Epidermal melanocyte (primary cell): ENCODE data around the gene NFASC.

Experiments
- DNase-seq: peaks from one replicate; pipeline ENCODE4 v3.0.0; 2011; ENCODE audit warnings: low spot score; ENCODE audit not compliant: insufficient read length

NFASC gene

GRCh38 chr1:204887846-204888245, 17.2 kb downstream of the NFASC start:
- no peak for DNase-seq

GRCh38 chr1:204888294-204888693, 17.6 kb downstream of the NFASC start:
- DNase-seq: no peak

- no peak for DNase-seq
Observed at GRCh38 chr1:204889681-204890383, 19.2 kb downstream of the NFASC start.

DNA sequence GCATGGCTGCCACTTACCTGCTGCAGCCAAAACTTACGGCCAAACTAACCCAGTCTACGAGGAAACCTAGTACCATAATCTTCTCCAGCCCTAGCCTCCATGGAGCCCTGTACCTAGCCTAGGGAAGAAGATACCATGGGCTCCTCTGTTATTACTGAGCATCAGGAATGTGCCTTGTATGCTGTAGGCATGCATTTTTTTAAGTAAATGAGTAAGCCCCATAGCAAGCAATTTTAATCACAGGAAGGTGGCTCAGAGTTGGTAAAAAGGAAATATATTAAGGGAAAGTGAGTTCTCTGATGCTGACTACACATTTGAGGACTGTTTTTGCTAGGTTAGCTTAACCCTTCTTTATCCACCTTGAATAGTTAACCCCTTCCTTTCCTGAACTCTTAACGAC, 21.2 kb downstream of the NFASC start:
- DNase-seq: no peak

GRCh38 chr1:204894031-204894430, 23.4 kb downstream of the NFASC start:
- DNase-seq: no peak

GRCh38 chr1:204894606-204895005, 23.9 kb downstream of the NFASC start:
- no peak for DNase-seq

DNA sequence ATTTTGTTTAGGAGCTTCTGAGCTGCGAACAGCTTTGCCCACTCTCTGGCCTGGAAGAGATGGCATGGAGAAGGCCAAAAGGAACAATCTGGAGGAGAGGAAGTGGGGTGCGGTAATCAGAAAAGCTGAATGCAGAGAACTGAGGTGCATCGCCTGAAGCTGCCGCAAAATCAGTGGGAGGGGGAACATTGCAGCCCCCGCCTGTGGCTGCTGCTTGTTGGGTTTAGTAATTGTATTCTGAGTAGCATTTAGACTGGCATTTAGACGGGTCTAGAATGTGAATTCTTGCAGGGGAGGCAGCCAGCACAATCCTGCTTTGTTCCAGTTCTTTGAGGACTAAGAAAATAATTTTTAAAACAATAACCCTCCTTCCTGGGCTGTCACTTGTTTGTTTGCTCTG, 25.4 kb downstream of the NFASC start:
- no peak for DNase-seq

GRCh38 chr1:204896787-204897469, 26.3 kb downstream of the NFASC start:
- no peak for DNase-seq

DNA sequence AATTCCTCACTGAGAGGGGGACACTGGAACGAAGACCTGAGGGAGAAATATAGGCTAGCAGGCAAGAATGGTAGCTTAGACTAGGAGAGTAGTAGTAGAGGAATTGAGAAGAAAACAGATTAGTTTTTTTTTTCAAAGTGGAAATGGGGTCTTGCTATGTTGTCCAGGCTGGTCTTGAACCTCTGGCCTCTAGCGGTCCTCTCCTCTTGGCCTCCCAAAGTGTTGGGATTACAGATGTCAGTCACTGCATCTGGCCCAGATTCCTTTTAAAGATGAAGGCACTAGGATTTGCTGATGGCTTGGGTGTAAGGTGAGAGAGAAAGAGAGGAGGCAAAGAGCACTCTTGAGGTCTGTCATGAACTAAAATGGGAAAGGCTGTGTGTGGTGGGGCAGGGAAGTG, 30.1 kb downstream of the NFASC start:
- no peak for DNase-seq

- no peak for DNase-seq
Observed at GRCh38 chr1:204902671-204903070, 32.0 kb downstream of the NFASC start.

DNA sequence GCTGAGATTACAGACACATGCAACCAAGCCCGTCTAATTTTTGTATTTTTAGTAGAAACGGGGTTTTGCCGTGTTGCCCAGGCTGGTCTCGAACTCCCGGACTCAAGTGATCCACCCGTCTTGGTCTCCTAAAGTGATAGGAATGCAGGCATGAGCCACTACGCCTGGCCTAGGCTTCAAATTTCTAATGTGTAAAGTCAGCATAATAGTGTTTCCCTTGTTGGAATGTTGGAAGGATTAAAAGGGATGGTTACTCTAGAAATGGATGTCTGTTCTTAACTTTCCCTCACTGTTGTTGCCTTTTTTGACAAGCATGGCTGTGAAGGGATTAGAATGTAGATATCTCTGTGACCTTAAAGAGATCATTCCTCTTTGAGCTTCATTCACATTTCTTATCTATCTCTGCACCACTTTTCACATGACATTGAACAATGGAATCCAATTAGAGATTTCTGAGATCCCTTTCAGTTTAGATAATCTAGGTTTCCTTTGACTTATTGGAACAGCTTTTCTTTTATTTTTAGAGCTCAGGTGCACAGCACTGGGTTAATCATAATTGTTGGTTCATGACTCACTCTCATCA, 33.7 kb downstream of the NFASC start:
- DNase-seq: no peak

DNA sequence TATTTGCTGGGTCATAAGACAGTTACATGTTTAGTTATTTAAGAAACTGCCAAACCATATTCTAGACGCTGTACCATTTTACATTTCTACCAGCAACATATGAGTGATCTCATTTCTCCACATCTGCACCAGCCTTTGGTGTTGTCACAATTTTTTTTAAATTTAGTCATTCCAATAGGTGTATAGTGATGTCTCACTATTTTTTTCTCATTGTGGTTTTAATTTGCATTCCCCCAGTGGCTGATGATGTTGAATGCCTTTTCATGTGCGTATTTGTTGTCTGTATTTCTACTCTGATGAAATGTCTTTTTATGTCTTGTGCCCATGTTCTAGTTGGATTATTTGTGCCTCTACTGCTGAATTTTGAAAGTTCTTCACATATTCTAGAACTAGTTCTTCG, 38.4 kb downstream of the NFASC start:
- no peak for DNase-seq

DNA sequence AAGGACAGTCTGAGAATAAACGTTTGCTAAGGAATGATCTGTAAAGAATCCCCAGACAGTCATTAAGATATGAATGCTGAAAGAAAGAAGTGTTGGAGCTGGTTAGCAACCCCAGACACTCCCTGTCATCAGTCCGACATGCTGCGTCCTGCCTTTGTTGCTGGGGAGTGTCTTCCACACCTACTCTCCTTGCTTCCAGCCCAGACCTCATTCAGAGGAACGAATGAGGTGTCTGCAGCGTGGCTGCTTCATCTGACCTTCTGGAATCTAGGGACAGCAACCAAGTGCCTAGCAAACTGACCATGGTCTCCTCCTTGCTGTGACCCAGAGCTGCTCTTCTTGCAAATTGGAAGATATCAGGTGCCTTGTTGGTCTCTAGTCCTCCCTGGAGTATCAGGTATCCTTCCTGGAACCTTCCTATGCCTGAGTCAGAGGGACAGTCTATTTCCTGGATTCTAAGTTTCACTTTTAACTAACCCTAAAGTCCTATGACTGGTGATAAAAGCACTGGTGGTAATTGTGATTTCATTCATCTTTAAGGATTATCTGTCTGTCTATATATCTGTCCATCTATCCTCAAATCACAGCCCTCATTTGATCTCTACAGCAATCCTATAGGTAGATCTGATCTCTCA, 45.3 kb downstream of the NFASC start:
- no peak for DNase-seq

- no peak for DNase-seq
Observed at GRCh38 chr1:204917802-204918201, 47.1 kb downstream of the NFASC start.

DNA sequence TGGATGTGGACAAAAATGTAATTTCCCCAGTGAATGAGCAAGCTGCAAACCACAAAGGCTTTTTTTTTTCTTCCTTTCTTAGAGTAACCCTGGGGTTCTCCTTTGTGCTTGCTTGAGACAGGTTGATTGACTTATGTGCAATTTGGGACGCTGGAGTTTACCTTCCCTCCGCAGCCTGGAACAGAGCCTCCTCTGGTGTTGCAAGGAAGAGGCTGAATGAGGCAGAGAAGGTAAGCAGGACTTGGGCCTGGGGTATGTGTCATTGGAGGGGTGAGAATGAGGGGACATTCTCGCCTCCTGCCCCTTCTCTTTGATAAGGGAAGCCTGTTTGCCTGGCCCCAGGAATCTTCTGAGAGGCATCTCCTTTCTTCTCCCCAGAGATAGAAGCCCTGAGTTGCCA, 49.8 kb downstream of the NFASC start:
- no peak for DNase-seq

DNA sequence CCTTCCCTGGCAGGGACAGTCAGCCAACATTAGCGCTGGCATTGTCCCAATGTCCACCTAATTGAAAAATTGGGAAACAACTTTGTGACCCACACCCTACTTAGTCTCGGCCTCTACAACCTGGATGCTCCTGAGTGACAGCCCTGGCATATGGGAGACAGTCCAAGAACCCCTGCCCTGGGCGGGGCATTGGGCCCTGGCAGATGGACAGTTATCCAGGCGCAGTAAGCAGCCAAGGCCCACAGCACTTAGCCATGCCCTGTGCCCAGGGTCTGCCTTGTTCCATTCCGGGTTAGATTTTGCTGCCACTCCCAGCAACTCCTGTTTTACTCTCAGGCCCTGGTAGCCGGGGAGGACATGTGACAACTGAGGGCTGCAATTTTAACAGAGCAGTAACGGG, 50.3 kb downstream of the NFASC start:
- DNase-seq: no peak

GRCh38 chr1:204921855-204922516, 51.3 kb downstream of the NFASC start:
- no peak for DNase-seq

- DNase-seq: no peak
Observed at GRCh38 chr1:204923201-204923600, 52.5 kb downstream of the NFASC start.

DNA sequence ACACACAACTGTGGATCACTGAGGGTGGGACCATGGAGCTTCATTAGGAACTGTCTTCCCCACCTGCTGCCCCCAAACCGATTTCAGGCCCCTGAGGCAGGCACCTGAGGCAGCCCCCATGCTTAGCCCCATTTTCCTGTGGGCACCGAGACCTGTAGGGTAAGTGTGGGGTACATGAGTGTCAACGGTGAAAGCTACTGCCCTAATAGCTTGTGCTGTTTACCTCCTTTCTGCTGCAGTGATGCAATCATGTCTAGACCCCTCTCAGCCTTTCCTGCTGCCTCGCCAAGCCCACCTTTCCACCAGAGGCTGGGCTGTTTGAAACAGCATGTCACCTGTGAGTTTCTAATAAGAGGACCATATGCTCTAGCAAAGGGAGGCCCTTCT, 53.0 kb downstream of the NFASC start:
- no peak for DNase-seq

GRCh38 chr1:204924013-204924759, 53.5 kb downstream of the NFASC start:
- no peak for DNase-seq

- DNase-seq: no peak
Observed at GRCh38 chr1:204925701-204926100, 55.0 kb downstream of the NFASC start.
